Measurements from ENCODE around the gene HEATR9. TPM values are rescaled to one million over a fixed set of nuclear protein-coding genes. Genes with fewer than 3 reads are reported as not detected.
A peak's percentile ranks its signal among the peaks of the same experiment; 100 is the strongest.

HEATR9 gene
- total and polyA plus RNA-seq, 3 experiments from 2014 or later: 0.55 to 2.6 (median 2.3) TPM

- Histone ChIP-seq H3K36me3 (ENCODE audit: insufficient read depth, low read length) (no peaks in the 10 kb centered on the region), H3K4me1 (ENCODE audit: insufficient read depth, low read length) (peaks cover 5% of the 10 kb centered on the region), H3K4me3 (ENCODE audit: low read length) (no peak overlapping the region), H3K9me3 (ENCODE audit: low read length) (no peaks in the 10 kb centered on the region), H3K27me3 (ENCODE audit: insufficient read depth, low read length, poor library complexity, severe bottlenecking) (no peaks in the 10 kb centered on the region), H3K27ac (ENCODE audit: low read depth, low read length) (no peak overlapping the region)
- Mint-ChIP-seq H3K27me3 (no peaks in the 10 kb centered on the region), H3K36me3 (peaks cover 0 to 40% (median 12%) of the 10 kb centered on the region in 3 donors), H3K4me3 (no peak overlapping the region), H3K27ac (peak overlapping the region in 6 of 8 donors; percentile 2 to 84 (median 58)), H3K4me1 (peaks cover 42 to 49% (median 47%) of the 10 kb centered on the region in 3 donors), H3K9me3 (no peaks in the 10 kb centered on the region)
- CTCF ChIA-PET: interaction anchor here (0.8 to 1.6 kb wide), 6 partner anchors 9 to 113 kb away, joined by 3 to 5 read pairs (median 4); no protein-coding TSS in a partner anchor
- POLR2A ChIA-PET: interaction anchor here (0.8 to 1.5 kb wide), 3 partner anchors 13 to 22 kb away, joined by 3 to 6 read pairs (median 3); no protein-coding TSS in a partner anchor
- DNase-seq: no peak
Observed at GRCh38 chr17:35856603-35857002, 12.1 kb downstream of the HEATR9 start.

- peak overlapping the region; percentile 30 to 94 (median 80) for H3K27ac Mint-ChIP-seq
- peaks cover 47 to 54% (median 51%) of the 10 kb centered on the region in 3 donors for H3K4me1 Mint-ChIP-seq
- ChIA-PET POLR2A (interaction anchor here (0.8 to 1.5 kb wide), 3 partner anchors 14 to 23 kb away, joined by 3 to 6 read pairs (median 3); no protein-coding TSS in a partner anchor), CTCF (interaction anchor here (1.1 to 2.3 kb wide), 6 partner anchors 10 to 113 kb away, joined by 3 to 6 read pairs (median 4); no protein-coding TSS in a partner anchor)
- no peaks in the 10 kb centered on the region for H3K27me3 Mint-ChIP-seq
- no peaks in the 10 kb centered on the region for H3K9me3 ChIP-seq (ENCODE audit: low read length)
- no peak for DNase-seq
- no peaks in the 10 kb centered on the region for H3K9me3 Mint-ChIP-seq
- H3K4me3 ChIP-seq (ENCODE audit: low read length): no peak overlapping the region
- H3K4me3 Mint-ChIP-seq: peak overlapping the region in 2 of 7 donors; percentile 0 to 20
- H3K4me1 ChIP-seq (ENCODE audit: insufficient read depth, low read length): peaks cover 5% of the 10 kb centered on the region
- peaks cover 3 to 41% (median 8%) of the 10 kb centered on the region in 3 donors for H3K36me3 Mint-ChIP-seq
- no peak overlapping the region for H3K27ac ChIP-seq (ENCODE audit: low read depth, low read length)
- H3K36me3 ChIP-seq (ENCODE audit: insufficient read depth, low read length): no peaks in the 10 kb centered on the region
- no peaks in the 10 kb centered on the region for H3K27me3 ChIP-seq (ENCODE audit: insufficient read depth, low read length, poor library complexity, severe bottlenecking)
Observed at GRCh38 chr17:35855965-35856364, 12.7 kb downstream of the HEATR9 start.

GRCh38 chr17:35849469-35850348 lies 19.0 kb downstream of the HEATR9 start:
- Mint-ChIP-seq H3K4me3 (peak overlapping the region in 5 of 7 donors; percentile 11 to 57 (median 22)), H3K27ac (peak overlapping the region; percentile 14 to 82 (median 62)), H3K4me1 (peaks cover 29 to 33% (median 33%) of the 10 kb centered on the region in 3 donors), H3K9me3 (no peaks in the 10 kb centered on the region), H3K36me3 (peaks cover 3 to 60% (median 14%) of the 10 kb centered on the region in 3 donors), H3K27me3 (no peaks in the 10 kb centered on the region)
- ChIA-PET CTCF (interaction anchor here (0.6 to 4.8 kb wide), 33 partner anchors 9 to 635 kb away, joined by 3 to 44 read pairs (median 5); partner anchors contain the start of genes CCL5 and HEATR9), POLR2A (interaction anchor here (0.6 to 1.9 kb wide), 4 partner anchors 17 to 299 kb away, joined by 3 to 7 read pairs (median 5); partner anchors contain the start of gene HEATR9)
- H3K4me3 ChIP-seq (ENCODE audit: low read length): no peak overlapping the region
- DNase-seq: peak; percentile 35 to 79 (median 41)
- no peak overlapping the region for H3K27ac ChIP-seq (ENCODE audit: low read depth, low read length)
- H3K4me1 ChIP-seq (ENCODE audit: insufficient read depth, low read length): peaks cover 6% of the 10 kb centered on the region
- no peaks in the 10 kb centered on the region for H3K9me3 ChIP-seq (ENCODE audit: low read length)
- H3K27me3 ChIP-seq (ENCODE audit: insufficient read depth, low read length, poor library complexity, severe bottlenecking): no peaks in the 10 kb centered on the region
- peaks cover 24% of the 10 kb centered on the region for H3K36me3 ChIP-seq (ENCODE audit: insufficient read depth, low read length)

GRCh38 chr17:35847633-35848373 lies 20.9 kb downstream of the HEATR9 start:
- CTCF ChIA-PET: interaction anchor here (1.1 to 4.8 kb wide), 13 partner anchors 10 to 302 kb away, joined by 3 to 44 read pairs (median 5); no protein-coding TSS in a partner anchor
- no peaks in the 10 kb centered on the region for H3K9me3 Mint-ChIP-seq
- Histone ChIP-seq H3K36me3 (ENCODE audit: insufficient read depth, low read length) (peaks cover 39% of the 10 kb centered on the region), H3K27ac (ENCODE audit: low read depth, low read length) (no peak overlapping the region), H3K9me3 (ENCODE audit: low read length) (no peaks in the 10 kb centered on the region), H3K4me1 (ENCODE audit: insufficient read depth, low read length) (peaks cover 6% of the 10 kb centered on the region), H3K4me3 (ENCODE audit: low read length) (no peak overlapping the region), H3K27me3 (ENCODE audit: insufficient read depth, low read length, poor library complexity, severe bottlenecking) (no peaks in the 10 kb centered on the region)
- H3K4me3 Mint-ChIP-seq: no peak overlapping the region
- H3K27ac Mint-ChIP-seq: peak overlapping the region; percentile 4 to 87 (median 58)
- DNase-seq: no peak
- H3K36me3 Mint-ChIP-seq: peaks cover 7 to 68% (median 21%) of the 10 kb centered on the region in 3 donors
- H3K4me1 Mint-ChIP-seq: peaks cover 17 to 26% (median 24%) of the 10 kb centered on the region in 3 donors
- POLR2A ChIA-PET: interaction anchor here (0.6 to 1.0 kb wide), 2 partner anchors 38 to 86 kb away, joined by 3 read pairs; no protein-coding TSS in a partner anchor
- no peaks in the 10 kb centered on the region for H3K27me3 Mint-ChIP-seq

GRCh38 chr17:35847006-35847405 lies 21.7 kb downstream of the HEATR9 start:
- ChIA-PET POLR2A (no interaction called here), CTCF (interaction anchor here (1.0 to 4.8 kb wide), 8 partner anchors 11 to 302 kb away, joined by 3 to 44 read pairs (median 4); no protein-coding TSS in a partner anchor)
- Histone ChIP-seq H3K27ac (ENCODE audit: low read depth, low read length) (no peak overlapping the region), H3K36me3 (ENCODE audit: insufficient read depth, low read length) (peaks cover 45% of the 10 kb centered on the region), H3K27me3 (ENCODE audit: insufficient read depth, low read length, poor library complexity, severe bottlenecking) (no peaks in the 10 kb centered on the region), H3K4me3 (ENCODE audit: low read length) (no peak overlapping the region), H3K9me3 (ENCODE audit: low read length) (no peaks in the 10 kb centered on the region), H3K4me1 (ENCODE audit: insufficient read depth, low read length) (peaks cover 6% of the 10 kb centered on the region)
- no peak for DNase-seq
- peaks cover 17 to 26% (median 19%) of the 10 kb centered on the region in 3 donors for H3K4me1 Mint-ChIP-seq
- H3K36me3 Mint-ChIP-seq: peaks cover 7 to 72% (median 24%) of the 10 kb centered on the region in 3 donors
- no peak overlapping the region for H3K4me3 Mint-ChIP-seq
- H3K27ac Mint-ChIP-seq: peak overlapping the region in 2 of 8 donors; percentile 12 to 35
- H3K9me3 Mint-ChIP-seq: no peaks in the 10 kb centered on the region
- H3K27me3 Mint-ChIP-seq: no peaks in the 10 kb centered on the region

- peaks cover 6% of the 10 kb centered on the region for H3K4me1 ChIP-seq (ENCODE audit: insufficient read depth, low read length)
- H3K36me3 ChIP-seq (ENCODE audit: insufficient read depth, low read length): peaks cover 48% of the 10 kb centered on the region
- POLR2A ChIA-PET: no interaction called here
- no peak overlapping the region for H3K4me3 ChIP-seq (ENCODE audit: low read length)
- Mint-ChIP-seq H3K4me1 (peaks cover 14 to 22% (median 16%) of the 10 kb centered on the region in 3 donors), H3K9me3 (no peaks in the 10 kb centered on the region), H3K4me3 (no peak overlapping the region), H3K27ac (peak overlapping the region in 4 of 8 donors; percentile 22 to 69 (median 50)), H3K27me3 (no peaks in the 10 kb centered on the region), H3K36me3 (peaks cover 4 to 76% (median 26%) of the 10 kb centered on the region in 3 donors)
- H3K27me3 ChIP-seq (ENCODE audit: insufficient read depth, low read length, poor library complexity, severe bottlenecking): no peaks in the 10 kb centered on the region
- CTCF ChIA-PET: interaction anchor here (0.9 to 4.8 kb wide), 10 partner anchors 12 to 300 kb away, joined by 3 to 44 read pairs (median 4); partner anchors contain the start of gene TAF15
- H3K9me3 ChIP-seq (ENCODE audit: low read length): no peaks in the 10 kb centered on the region
- no peak overlapping the region for H3K27ac ChIP-seq (ENCODE audit: low read depth, low read length)
- DNase-seq: no peak
Observed at GRCh38 chr17:35846055-35846809, 22.5 kb downstream of the HEATR9 start.

- peaks cover 5 to 12% (median 5%) of the 10 kb centered on the region in 3 donors for H3K4me1 Mint-ChIP-seq
- H3K4me3 ChIP-seq (ENCODE audit: low read length): no peak overlapping the region
- H3K4me1 ChIP-seq (ENCODE audit: insufficient read depth, low read length): no peaks in the 10 kb centered on the region
- CTCF ChIA-PET: no interaction called here
- H3K9me3 Mint-ChIP-seq: no peaks in the 10 kb centered on the region
- POLR2A ChIA-PET: no interaction called here
- H3K27ac ChIP-seq (ENCODE audit: low read depth, low read length): no peak overlapping the region
- no peak for DNase-seq
- H3K4me3 Mint-ChIP-seq: peak overlapping the region in 1 of 7 donors; percentile 53
- H3K27me3 ChIP-seq (ENCODE audit: insufficient read depth, low read length, poor library complexity, severe bottlenecking): no peaks in the 10 kb centered on the region
- H3K27ac Mint-ChIP-seq: peak overlapping the region in 2 of 8 donors; percentile 12 to 68
- peaks cover 54% of the 10 kb centered on the region for H3K36me3 ChIP-seq (ENCODE audit: insufficient read depth, low read length)
- peaks cover 8 to 82% (median 26%) of the 10 kb centered on the region in 3 donors for H3K36me3 Mint-ChIP-seq
- no peaks in the 10 kb centered on the region for H3K9me3 ChIP-seq (ENCODE audit: low read length)
- H3K27me3 Mint-ChIP-seq: no peaks in the 10 kb centered on the region
Observed at GRCh38 chr17:35844547-35844946, 24.1 kb downstream of the HEATR9 start.

Data from CD8-positive, alpha-beta memory T cell (primary cell).